ENCODE data around the gene TFR2. TPM values are rescaled to one million over a fixed set of nuclear protein-coding genes. Genes with fewer than 3 reads are reported as not detected.

Gene TFR2
- total and polyA plus RNA-seq, 9 of the 15 experiments (the other 6 are each of a cell fraction or from before 2014, with no cell fraction given): 3.8 to 123 (median 51.1) TPM

DNA sequence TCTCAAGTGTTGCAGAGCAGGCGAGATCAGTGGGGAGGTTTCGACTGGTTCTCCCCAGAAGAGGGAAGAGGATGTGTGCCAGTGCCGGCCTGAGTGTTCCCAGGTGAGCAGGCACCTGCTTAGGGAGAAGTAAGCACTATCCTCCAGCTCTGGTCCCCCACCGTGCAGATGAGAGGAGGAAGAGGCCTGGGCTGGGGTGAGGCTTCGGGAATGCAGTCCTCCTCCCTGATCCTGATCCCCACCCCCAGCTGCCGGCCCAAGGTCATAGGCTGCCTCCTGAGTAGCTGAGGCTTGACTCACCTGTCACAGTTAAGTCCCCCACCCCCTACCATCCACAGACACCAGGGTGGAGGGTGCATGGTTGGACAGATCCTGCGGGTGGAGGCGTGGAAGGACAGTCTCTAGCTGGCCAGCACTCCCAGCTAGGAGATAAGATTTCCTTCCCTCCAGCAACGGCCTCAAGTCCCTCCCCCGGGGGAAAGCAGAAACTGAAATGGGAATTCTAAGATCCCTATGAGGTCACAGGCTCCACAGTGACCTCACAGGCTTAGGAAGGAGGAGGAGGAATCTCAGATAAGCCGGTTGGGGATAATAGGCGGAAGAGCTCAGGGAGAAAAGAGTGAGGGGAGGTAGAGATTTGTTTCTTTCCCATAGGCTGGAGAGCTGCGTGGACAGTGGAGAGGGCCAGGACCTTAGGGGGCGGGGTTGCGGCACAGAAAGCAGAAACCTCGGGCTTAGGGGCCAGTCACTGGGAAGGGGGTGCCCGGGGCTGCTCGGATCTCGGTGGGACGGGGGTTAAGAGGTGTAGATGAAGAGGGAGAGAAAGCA is 56.5 kb downstream of the TFR2 start (continued):
- TF ChIP-seq NCOA1 (IDR thresholded peaks at IDR 0.05; ENCODE audit: low read depth) (peak; percentile 81; the same call in 1 of the 2 replicates), ESRRA (IDR thresholded peaks at IDR 0.05; ENCODE audit: borderline replicate concordance, low read depth) (0 out of 2 replicates have a peak, but pooled peaks have one; percentile 28), ZNF184 (CRISPR knock-in tag; IDR thresholded peaks at IDR 0.05) (no peak), STAG1 (CRISPR knock-in tag; IDR thresholded peaks at IDR 0.05; ENCODE audit: borderline replicate concordance) (no peak), RFX5 (IDR thresholded peaks at IDR 0.05; ENCODE audit: low read depth, low read length) (no peak), MTA1 (IDR thresholded peaks at IDR 0.05; ENCODE audit: borderline replicate concordance) (no peak; the same call in 1 of the 2 replicates), SRF (CRISPR knock-in tag; IDR thresholded peaks at IDR 0.05) (no peak), SIN3B (IDR thresholded peaks at IDR 0.05; ENCODE audit: low read depth) (peak; percentile 42; the same call in 1 of the 2 replicates), HNRNPLL (IDR thresholded peaks at IDR 0.05; ENCODE audit: low read depth, low read length, poor library complexity, severe bottlenecking) (peak; percentile 9), POU5F1 (IDR thresholded peaks at IDR 0.05; ENCODE audit: borderline replicate concordance, low read depth, low read length, partially characterized antibody) (no peak), RBBP5 (IDR thresholded peaks at IDR 0.05; ENCODE audit: borderline replicate concordance, insufficient read depth, low read length, poor library complexity, severe bottlenecking) (no peak), SPI1 (IDR thresholded peaks at IDR 0.05; ENCODE audit: borderline replicate concordance, low read depth, low read length) (no peak), MAZ (CRISPR knock-in tag; conservative IDR thresholded peaks at IDR 0.05 in 1 of 2, IDR thresholded peaks at IDR 0.05 in 1 of 2) (no peak; a peak in 1 of 4 replicates), HDGF (IDR thresholded peaks at IDR 0.05) (no peak; the same call in 1 of the 2 replicates), LARP7 (IDR thresholded peaks at IDR 0.05) (0 out of 2 replicates have a peak, but pooled peaks have one; percentile 9), PHF21A (IDR thresholded peaks at IDR 0.05; ENCODE audit: borderline replicate concordance, low read depth) (peak; percentile 11; the same call in 1 of the 2 replicates)
- TF ChIP-seq, protein P1, sequence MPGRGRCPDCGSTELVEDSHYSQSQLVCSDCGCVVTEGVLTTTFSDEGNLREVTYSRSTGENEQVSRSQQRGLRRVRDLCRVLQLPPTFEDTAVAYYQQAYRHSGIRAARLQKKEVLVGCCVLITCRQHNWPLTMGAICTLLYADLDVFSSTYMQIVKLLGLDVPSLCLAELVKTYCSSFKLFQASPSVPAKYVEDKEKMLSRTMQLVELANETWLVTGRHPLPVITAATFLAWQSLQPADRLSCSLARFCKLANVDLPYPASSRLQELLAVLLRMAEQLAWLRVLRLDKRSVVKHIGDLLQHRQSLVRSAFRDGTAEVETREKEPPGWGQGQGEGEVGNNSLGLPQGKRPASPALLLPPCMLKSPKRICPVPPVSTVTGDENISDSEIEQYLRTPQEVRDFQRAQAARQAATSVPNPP (IDR thresholded peaks at IDR 0.05; ENCODE audit: borderline replicate concordance, insufficient read depth, insufficient read length): no peak
- TF ChIP-seq, protein P2, sequence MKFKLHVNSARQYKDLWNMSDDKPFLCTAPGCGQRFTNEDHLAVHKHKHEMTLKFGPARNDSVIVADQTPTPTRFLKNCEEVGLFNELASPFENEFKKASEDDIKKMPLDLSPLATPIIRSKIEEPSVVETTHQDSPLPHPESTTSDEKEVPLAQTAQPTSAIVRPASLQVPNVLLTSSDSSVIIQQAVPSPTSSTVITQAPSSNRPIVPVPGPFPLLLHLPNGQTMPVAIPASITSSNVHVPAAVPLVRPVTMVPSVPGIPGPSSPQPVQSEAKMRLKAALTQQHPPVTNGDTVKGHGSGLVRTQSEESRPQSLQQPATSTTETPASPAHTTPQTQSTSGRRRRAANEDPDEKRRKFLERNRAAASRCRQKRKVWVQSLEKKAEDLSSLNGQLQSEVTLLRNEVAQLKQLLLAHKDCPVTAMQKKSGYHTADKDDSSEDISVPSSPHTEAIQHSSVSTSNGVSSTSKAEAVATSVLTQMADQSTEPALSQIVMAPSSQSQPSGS (CRISPR knock-in tag; IDR thresholded peaks at IDR 0.05): no peak
- TF ChIP-seq, protein P3, sequence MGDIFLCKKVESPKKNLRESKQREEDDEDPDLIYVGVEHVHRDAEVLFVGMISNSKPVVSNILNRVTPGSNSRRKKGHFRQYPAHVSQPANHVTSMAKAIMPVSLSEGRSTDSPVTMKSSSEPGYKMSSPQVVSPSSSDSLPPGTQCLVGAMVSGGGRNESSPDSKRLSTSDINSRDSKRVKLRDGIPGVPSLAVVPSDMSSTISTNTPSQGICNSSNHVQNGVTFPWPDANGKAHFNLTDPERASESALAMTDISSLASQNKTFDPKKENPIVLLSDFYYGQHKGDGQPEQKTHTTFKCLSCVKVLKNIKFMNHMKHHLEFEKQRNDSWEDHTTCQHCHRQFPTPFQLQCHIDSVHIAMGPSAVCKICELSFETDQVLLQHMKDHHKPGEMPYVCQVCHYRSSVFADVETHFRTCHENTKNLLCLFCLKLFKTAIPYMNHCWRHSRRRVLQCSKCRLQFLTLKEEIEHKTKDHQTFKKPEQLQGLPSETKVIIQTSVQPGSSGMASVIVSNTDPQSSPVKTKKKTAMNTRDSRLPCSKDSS (IDR thresholded peaks at IDR 0.05; ENCODE audit: low read depth, partially characterized antibody): no peak
- TF ChIP-seq, protein P4, sequence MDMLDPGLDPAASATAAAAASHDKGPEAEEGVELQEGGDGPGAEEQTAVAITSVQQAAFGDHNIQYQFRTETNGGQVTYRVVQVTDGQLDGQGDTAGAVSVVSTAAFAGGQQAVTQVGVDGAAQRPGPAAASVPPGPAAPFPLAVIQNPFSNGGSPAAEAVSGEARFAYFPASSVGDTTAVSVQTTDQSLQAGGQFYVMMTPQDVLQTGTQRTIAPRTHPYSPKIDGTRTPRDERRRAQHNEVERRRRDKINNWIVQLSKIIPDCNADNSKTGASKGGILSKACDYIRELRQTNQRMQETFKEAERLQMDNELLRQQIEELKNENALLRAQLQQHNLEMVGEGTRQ (CRISPR knock-in tag; IDR thresholded peaks at IDR 0.05): no peak

All from K562 (cell line).